ENCODE measurements around the gene NKX3-2. TPM values are rescaled to one million over a fixed set of nuclear protein-coding genes. Genes with fewer than 3 reads are reported as not detected.

NKX3-2 gene
- total and polyA plus RNA-seq, 9 of the 15 experiments (the other 6 are each of a cell fraction or from before 2014, with no cell fraction given): 0.03 to 0.81 (median 0.27) TPM; not detected in 1

DNA sequence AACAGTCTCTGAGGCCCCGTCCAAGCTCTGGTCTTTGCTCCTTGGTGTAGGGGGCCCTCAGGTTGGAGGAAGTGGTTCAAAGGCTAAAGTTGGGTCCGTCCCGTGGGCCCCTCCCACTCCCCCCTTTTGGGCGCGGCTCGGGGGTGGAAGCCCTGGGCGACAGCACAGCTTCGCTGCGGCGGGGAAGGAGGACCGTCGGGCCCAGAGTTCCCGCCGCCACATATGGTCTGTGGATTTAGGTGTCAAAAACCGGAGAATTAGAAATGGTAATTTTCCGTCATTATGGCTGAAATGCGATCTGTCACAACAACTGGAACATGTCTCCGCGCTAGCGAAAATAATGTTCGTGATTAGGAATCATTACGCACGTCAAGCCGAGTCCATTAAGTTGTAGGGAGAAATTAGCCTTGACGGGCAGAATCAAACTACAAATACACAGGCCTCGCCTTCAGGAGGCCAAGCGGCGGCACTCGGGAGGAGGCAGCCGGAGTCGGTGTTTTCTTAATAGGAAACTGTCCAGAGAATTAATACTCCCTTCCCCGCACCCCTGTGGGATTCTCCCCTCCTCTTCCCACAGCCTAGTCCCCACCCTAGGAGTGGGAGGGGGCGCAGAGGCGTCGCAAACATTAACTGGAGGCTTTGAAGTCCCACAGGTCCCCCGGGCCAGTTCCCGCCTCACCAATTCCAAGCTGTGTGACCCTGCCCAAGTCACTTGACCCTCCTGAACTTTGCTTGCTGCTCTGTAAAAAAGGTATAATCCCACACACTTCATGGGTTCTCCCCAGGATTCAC is 15.0 kb downstream of the NKX3-2 start:
- intact Hi-C loops (cut with micrococcal nuclease): no loop called here
- Histone ChIP-seq H3K9me1 (ENCODE audit: control insufficient read depth, insufficient read depth, low read length) (no peaks in the 10 kb centered on the region), H3K9me3 (replicated peaks; ENCODE audit: control insufficient read depth, insufficient read depth, low read depth, low read length) (no peaks in the 10 kb centered on the region), H3K9ac (ENCODE audit: insufficient read depth in 1 of 2, low read depth in 2 of 2, low read length in 2 of 2) (no peak overlapping the region), H3K79me2 (ENCODE audit: control insufficient read depth, insufficient read depth, low read length) (no peaks in the 10 kb centered on the region), H3K27ac (ENCODE audit: extremely low read depth, low read depth, low read length) (no peak overlapping the region), H4K20me1 (replicated peaks; ENCODE audit: control insufficient read depth, insufficient read depth, low read length) (no peaks in the 10 kb centered on the region; the same call in 1 of the 2 replicates), H3K27me3 (ENCODE audit: control insufficient read depth in 2 of 2, insufficient read depth in 2 of 2, low read length in 2 of 2) (peaks cover 2 to 37% of the 10 kb centered on the region in 2 experiments; a peak in 4 of 5 replicates), H2AFZ (ENCODE audit: low read depth, low read length) (no peak overlapping the region), H3K4me3 (no peak overlapping the region), H3K4me1 (replicated peaks in 1 of 2; ENCODE audit: control insufficient read depth in 2 of 2, insufficient read depth in 2 of 2, low read length in 2 of 2) (peaks cover 14 to 17% of the 10 kb centered on the region in 2 experiments; a peak in 4 of 5 replicates), H3K4me2 (ENCODE audit: insufficient read depth, low read length) (no peak overlapping the region), H3K36me3 (ENCODE audit: control insufficient read depth, insufficient read depth, low read length) (no peaks in the 10 kb centered on the region)
- 67% methylated on average over 34 of the region's 37 CpGs for WGBS (ENCODE audit: insufficient coverage, low coverage, missing lambda C conversion rate)
- FAIRE-seq (no peak), DNase-seq (ENCODE audit: extremely low read depth in 1 of 4, low spot score in 3 of 4) (peak in 1 of 4 experiments; percentile 6), ATAC-seq (no peak)
- no TSS peak for BruUV-seq (replicated peaks)
- in situ Hi-C loops (cut with MboI): no loop called here
- ChIA-PET CTCF (ENCODE audit: low intra/inter-chr PET ratio) (no interaction called here), POLR2A (no interaction called here)
- TF ChIP-seq, protein P1, sequence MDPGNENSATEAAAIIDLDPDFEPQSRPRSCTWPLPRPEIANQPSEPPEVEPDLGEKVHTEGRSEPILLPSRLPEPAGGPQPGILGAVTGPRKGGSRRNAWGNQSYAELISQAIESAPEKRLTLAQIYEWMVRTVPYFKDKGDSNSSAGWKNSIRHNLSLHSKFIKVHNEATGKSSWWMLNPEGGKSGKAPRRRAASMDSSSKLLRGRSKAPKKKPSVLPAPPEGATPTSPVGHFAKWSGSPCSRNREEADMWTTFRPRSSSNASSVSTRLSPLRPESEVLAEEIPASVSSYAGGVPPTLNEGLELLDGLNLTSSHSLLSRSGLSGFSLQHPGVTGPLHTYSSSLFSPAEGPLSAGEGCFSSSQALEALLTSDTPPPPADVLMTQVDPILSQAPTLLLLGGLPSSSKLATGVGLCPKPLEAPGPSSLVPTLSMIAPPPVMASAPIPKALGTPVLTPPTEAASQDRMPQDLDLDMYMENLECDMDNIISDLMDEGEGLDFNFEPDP (CRISPR knock-in tag; IDR thresholded peaks at IDR 0.05): no peak
- TF ChIP-seq RBM25 (IDR thresholded peaks at IDR 0.05; ENCODE audit: low read depth, low read length, severe bottlenecking): peak; percentile 31
- TF ChIP-seq ZNF384 (IDR thresholded peaks at IDR 0.05; ENCODE audit: low read depth, low read length): no peak
- no peak for TF ChIP-seq PTRF (tag; IDR thresholded peaks at IDR 0.05)
